ENCODE results near the gene RORB.
"Not testable (repeated sequence)": the region's sequence is repeated elsewhere in the genome, so short reads cannot be mapped to it uniquely, and the experiment has no call there.

The RORB gene

GRCh38 chr9:74513221-74513620, 16.1 kb downstream of the RORB start:
- no peak for DNase-seq (ENCODE audit: low read depth in 2 of 2)

- DNase-seq (ENCODE audit: low read depth in 2 of 2): no peak
These were observed 20.1 kb downstream of the RORB start for GRCh38 chr9:74517188-74517587.

GRCh38 chr9:74519419-74519818, 22.3 kb downstream of the RORB start:
- DNase-seq (ENCODE audit: low read depth in 2 of 2): no peak

GRCh38 chr9:74521009-74521408, 23.9 kb downstream of the RORB start:
- DNase-seq (ENCODE audit: low read depth in 2 of 2): no peak

GRCh38 chr9:74524289-74524688, 27.2 kb downstream of the RORB start:
- DNase-seq (ENCODE audit: low read depth in 2 of 2): no peak

- no peak for DNase-seq (ENCODE audit: low read depth in 2 of 2)
These were observed 29.1 kb downstream of the RORB start for GRCh38 chr9:74526215-74526614.

GRCh38 chr9:74527718-74528117, 30.6 kb downstream of the RORB start:
- DNase-seq (ENCODE audit: low read depth in 2 of 2): no peak

GRCh38 chr9:74528207-74528606, 31.1 kb downstream of the RORB start:
- no peak for DNase-seq (ENCODE audit: low read depth in 2 of 2)

GRCh38 chr9:74530458-74530857, 33.3 kb downstream of the RORB start:
- DNase-seq (ENCODE audit: low read depth in 2 of 2): not testable (repeated sequence)

GRCh38 chr9:74533253-74533652, 36.1 kb downstream of the RORB start:
- DNase-seq (ENCODE audit: low read depth in 2 of 2): no peak

- DNase-seq (ENCODE audit: low read depth in 2 of 2): no peak
These were observed 37.7 kb downstream of the RORB start for GRCh38 chr9:74534841-74535240.

- no peak for DNase-seq (ENCODE audit: low read depth in 2 of 2)
These were observed 46.0 kb downstream of the RORB start for GRCh38 chr9:74543145-74543544.

GRCh38 chr9:74551266-74551665, 54.1 kb downstream of the RORB start:
- DNase-seq (ENCODE audit: low read depth in 2 of 2): no peak

- no peak for DNase-seq (ENCODE audit: low read depth in 2 of 2)
These were observed 57.8 kb downstream of the RORB start for GRCh38 chr9:74554751-74555419.

- DNase-seq (ENCODE audit: low read depth in 2 of 2): no peak
These were observed 58.4 kb downstream of the RORB start for GRCh38 chr9:74555565-74555964.

GRCh38 chr9:74556685-74557084, 59.5 kb downstream of the RORB start:
- DNase-seq (ENCODE audit: low read depth in 2 of 2): no peak

GRCh38 chr9:74557571-74557970, 60.4 kb downstream of the RORB start:
- no peak for DNase-seq (ENCODE audit: low read depth in 2 of 2)

GRCh38 chr9:74562611-74563010, 65.5 kb downstream of the RORB start:
- DNase-seq (ENCODE audit: low read depth in 2 of 2): no peak

- no peak for DNase-seq (ENCODE audit: low read depth in 2 of 2)
These were observed 73.9 kb downstream of the RORB start for GRCh38 chr9:74570879-74571512.

GRCh38 chr9:74573640-74574191, 76.6 kb downstream of the RORB start:
- no peak for DNase-seq (ENCODE audit: low read depth in 2 of 2)

GRCh38 chr9:74576176-74576575, 79.0 kb downstream of the RORB start:
- DNase-seq (ENCODE audit: low read depth in 2 of 2): no peak

- no peak for DNase-seq (ENCODE audit: low read depth in 2 of 2)
These were observed 80.8 kb downstream of the RORB start for GRCh38 chr9:74577956-74578355.

GRCh38 chr9:74589576-74589975, 92.4 kb downstream of the RORB start:
- DNase-seq (ENCODE audit: low read depth in 2 of 2): no peak
